LNCaP clone FGC (cell line): ENCODE data around the gene BTBD9.

Experiments used
- DNase-seq: peaks from one replicate; pipeline ENCODE4 v3.0.0-alpha.2; 2011; ENCODE audit warnings: low read depth
- H3K4me3 ChIP-seq: 2 replicates; pipeline ENCODE4 v1.5.1; 2011; ENCODE audit warnings: mild to moderate bottlenecking, low read depth, low read length, control low read depth
- TF ChIP-seq, protein P1 (sequence below): IDR thresholded peaks from 2 replicates; pipeline ENCODE4 v1.5.1; 2012; ENCODE audit warnings: mild to moderate bottlenecking; ENCODE audit not compliant: control insufficient read depth, insufficient read depth; ENCODE audit errors: extremely low read depth

BTBD9 gene

DNA sequence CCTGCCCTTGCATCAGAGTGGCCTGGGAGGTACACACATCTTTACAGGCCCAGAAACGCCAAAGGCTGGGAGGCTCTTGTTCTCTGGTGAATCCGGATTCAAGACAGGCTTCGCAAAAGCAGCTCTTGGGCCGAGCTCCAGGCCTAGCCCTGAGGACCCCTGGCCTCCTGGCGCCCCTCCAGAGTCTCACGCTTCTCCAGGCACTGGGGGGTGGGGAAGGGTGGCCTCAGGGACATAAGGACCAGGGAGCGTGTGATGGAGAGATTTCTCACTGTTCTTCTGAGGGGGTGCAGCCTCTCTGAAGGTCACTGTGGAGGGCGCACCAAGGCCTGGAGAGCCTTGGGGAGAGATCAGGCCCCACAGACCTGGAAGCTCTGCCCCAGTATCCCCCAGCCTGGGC, 471.0 kb downstream of the BTBD9 start:
- no peak overlapping the region for H3K4me3 ChIP-seq
- TF ChIP-seq, protein P1, sequence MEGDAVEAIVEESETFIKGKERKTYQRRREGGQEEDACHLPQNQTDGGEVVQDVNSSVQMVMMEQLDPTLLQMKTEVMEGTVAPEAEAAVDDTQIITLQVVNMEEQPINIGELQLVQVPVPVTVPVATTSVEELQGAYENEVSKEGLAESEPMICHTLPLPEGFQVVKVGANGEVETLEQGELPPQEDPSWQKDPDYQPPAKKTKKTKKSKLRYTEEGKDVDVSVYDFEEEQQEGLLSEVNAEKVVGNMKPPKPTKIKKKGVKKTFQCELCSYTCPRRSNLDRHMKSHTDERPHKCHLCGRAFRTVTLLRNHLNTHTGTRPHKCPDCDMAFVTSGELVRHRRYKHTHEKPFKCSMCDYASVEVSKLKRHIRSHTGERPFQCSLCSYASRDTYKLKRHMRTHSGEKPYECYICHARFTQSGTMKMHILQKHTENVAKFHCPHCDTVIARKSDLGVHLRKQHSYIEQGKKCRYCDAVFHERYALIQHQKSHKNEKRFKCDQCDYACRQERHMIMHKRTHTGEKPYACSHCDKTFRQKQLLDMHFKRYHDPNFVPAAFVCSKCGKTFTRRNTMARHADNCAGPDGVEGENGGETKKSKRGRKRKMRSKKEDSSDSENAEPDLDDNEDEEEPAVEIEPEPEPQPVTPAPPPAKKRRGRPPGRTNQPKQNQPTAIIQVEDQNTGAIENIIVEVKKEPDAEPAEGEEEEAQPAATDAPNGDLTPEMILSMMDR: no peak

DNA sequence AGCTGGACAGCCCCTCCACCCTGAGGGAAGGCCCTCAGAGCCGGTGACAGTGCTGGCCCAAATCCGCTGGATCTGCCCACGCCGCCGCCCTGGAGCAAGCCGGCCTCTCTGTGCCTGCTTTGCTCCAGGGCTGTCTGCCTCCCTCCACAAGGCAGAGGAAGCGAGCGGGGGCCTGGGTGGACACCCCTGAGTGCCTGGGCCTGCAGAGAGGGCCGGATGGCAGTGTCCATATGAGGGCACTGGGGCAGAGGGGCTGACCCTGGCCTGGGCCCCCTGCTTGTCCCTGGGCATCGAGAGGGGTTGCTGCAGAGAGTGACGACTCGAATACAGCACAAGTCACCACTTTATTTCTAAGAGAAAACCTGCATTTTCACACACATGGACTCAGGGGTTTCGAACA, 471.6 kb downstream of the BTBD9 start:
- no peak overlapping the region for H3K4me3 ChIP-seq
- DNase-seq: no peak
- TF ChIP-seq, protein P1: no peak

More for the DNA sequence above, 471.0 kb downstream of the BTBD9 start:
- no peak for DNase-seq

GRCh38 chr6:38167598-38167997, 472.1 kb downstream of the BTBD9 start:
- H3K4me3 ChIP-seq: no peak overlapping the region
- TF ChIP-seq, protein P1: no peak
- no peak for DNase-seq

DNA sequence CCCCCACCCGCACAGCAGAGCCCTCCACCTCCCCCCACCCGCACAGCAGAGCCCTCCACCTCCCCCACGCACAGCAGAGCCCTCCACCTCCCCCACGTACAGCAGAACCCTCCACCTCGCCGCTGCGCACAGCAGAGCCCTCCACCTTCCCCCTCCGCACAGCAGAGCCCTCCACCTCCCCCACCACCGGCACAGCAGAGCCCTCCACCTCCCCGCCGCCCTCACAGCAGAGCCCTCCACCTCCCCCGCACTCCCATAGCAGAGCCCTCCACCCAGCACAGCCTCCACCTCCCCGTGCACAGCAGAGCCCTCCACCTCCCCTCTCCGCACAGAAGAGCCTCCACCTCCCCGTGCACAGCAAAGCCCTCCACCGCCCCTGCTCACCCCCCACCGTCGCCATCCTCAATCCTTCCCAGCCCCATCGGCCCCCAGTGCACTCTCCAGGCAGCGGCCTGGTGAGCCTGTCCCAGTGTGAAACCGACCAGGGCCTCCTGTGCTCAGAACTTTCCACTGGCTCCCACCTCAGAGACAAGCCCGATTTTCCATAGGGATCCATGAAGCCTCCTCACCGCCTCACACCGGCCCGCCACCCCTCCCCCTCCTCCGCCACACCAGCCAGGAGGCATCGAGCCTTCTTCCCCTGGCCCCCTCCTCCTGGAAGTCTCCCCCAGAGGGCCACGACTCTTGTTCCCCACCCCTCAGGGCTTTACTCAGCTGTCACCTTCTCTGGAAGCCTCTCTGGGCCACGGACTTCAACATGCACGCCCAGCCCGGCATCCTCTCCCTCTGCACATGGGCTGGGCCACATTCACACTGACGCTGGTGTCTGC, 473.1 kb downstream of the BTBD9 start:
- TF ChIP-seq, protein P1: no peak
- no peak for DNase-seq
- no peak overlapping the region for H3K4me3 ChIP-seq

GRCh38 chr6:38164671-38165108, 475.0 kb downstream of the BTBD9 start:
- no peak for DNase-seq
- H3K4me3 ChIP-seq: no peak overlapping the region
- TF ChIP-seq, protein P1: no peak

DNA sequence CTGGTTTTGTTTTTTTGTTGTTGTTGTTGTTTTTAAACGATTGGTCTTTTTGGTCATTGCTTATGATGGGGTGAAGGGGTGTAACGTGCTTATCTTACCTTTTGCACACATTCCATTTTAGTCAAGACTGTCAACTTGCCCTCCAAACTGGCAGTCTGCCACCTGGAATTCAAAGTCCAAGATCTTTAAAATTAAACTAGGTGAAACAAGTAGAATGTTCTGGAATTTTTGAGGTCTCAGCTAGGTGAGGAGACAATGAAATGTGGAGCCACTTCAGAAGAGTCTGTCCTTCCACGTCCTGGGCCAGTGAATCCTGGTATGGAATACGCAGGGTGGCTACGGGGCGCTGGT, 475.6 kb downstream of the BTBD9 start:
- no peak for DNase-seq
- TF ChIP-seq, protein P1: no peak
- H3K4me3 ChIP-seq: no peak overlapping the region
